GM18502 (cell line): ENCODE data around the gene RAPGEFL1.
"Not testable (repeated sequence)": the region's sequence is repeated elsewhere in the genome, so short reads cannot be mapped to it uniquely, and the experiment has no call there.

Experiments used
- ATAC-seq: cut with Tn5 transposase; IDR thresholded peaks from one replicate; pipeline ENCODE4 v1.9.1; 2021; ENCODE audit warnings: mild to moderate bottlenecking; ENCODE audit not compliant: unreplicated experiment, poor library complexity

The RAPGEFL1 gene

GRCh38 chr17:40173091-40173777 lies 4.0 kb upstream of the RAPGEFL1 start:
- no peak for ATAC-seq

- no peak for ATAC-seq
Measured at GRCh38 chr17:40173778-40174135, 3.5 kb upstream of the RAPGEFL1 start.

- no peak for ATAC-seq
Measured at GRCh38 chr17:40174514-40174913, 2.8 kb upstream of the RAPGEFL1 start.

GRCh38 chr17:40175928-40176753 lies 1.1 kb upstream of the RAPGEFL1 start:
- no peak for ATAC-seq

- ATAC-seq, result no peak
Measured at GRCh38 chr17:40176754-40177110, 538 bp upstream of the RAPGEFL1 start.

GRCh38 chr17:40178021-40178601 lies 841 bp downstream of the RAPGEFL1 start:
- ATAC-seq, result no peak

- no peak for ATAC-seq
Measured at GRCh38 chr17:40178660-40179059, 1.4 kb downstream of the RAPGEFL1 start.

- ATAC-seq, result no peak
Measured at GRCh38 chr17:40179923-40180659, 2.8 kb downstream of the RAPGEFL1 start.

GRCh38 chr17:40180694-40181093 lies 3.4 kb downstream of the RAPGEFL1 start:
- no peak for ATAC-seq

- no peak for ATAC-seq
Measured at GRCh38 chr17:40181205-40181604, 3.9 kb downstream of the RAPGEFL1 start.

- no peak for ATAC-seq
Measured at GRCh38 chr17:40182606-40183005, 5.3 kb downstream of the RAPGEFL1 start.

- ATAC-seq, result no peak
Measured at GRCh38 chr17:40187238-40187637, 10.0 kb downstream of the RAPGEFL1 start.

GRCh38 chr17:40188694-40189093 lies 11.4 kb downstream of the RAPGEFL1 start:
- no peak for ATAC-seq

- no peak for ATAC-seq
Measured at GRCh38 chr17:40190197-40191021, 13.1 kb downstream of the RAPGEFL1 start.

- no peak for ATAC-seq
Measured at GRCh38 chr17:40191237-40192208, 14.3 kb downstream of the RAPGEFL1 start.

- ATAC-seq, result no peak
Measured at GRCh38 chr17:40192961-40193360, 15.7 kb downstream of the RAPGEFL1 start.

GRCh38 chr17:40194821-40195220 lies 17.6 kb downstream of the RAPGEFL1 start:
- no peak for ATAC-seq

- ATAC-seq, result no peak
Measured at GRCh38 chr17:40197550-40197949, 20.3 kb downstream of the RAPGEFL1 start.

- not testable (repeated sequence) for ATAC-seq
Measured at GRCh38 chr17:40197965-40198456, 20.7 kb downstream of the RAPGEFL1 start.
